SK-N-SH treated with all-trans-retinoic acid at 6 μM for 48 hours (cell line): ENCODE measurements around the gene IGF1R.

ENCODE experiments used
- ATAC-seq: fragments of 200-7000 bp; cut with Tn5 transposase; 3 replicates; pipeline ENCODE4 v1.9.1; 2020; ENCODE audit warnings: mild to moderate bottlenecking, moderate library complexity
- ARNTL ChIP-seq: fragments of 450-650 bp; formaldehyde crosslinking; IDR thresholded peaks from 2 replicates; pipeline ENCODE4 v1.5.0; 2020; ENCODE audit warnings: low read depth, mild to moderate bottlenecking, moderate library complexity, borderline replicate concordance
- BACH2 ChIP-seq: fragments of 250-450 bp; sonication (Bioruptor Pico); IDR thresholded peaks from 2 replicates; pipeline ENCODE4 v1.9.0; 2021; ENCODE audit warnings: mild to moderate bottlenecking, borderline replicate concordance
- ESRRG ChIP-seq: fragments of 250-450 bp; sonication (Bioruptor Pico); IDR thresholded peaks from 2 replicates; pipeline ENCODE4 v1.6.1; 2021; ENCODE audit warnings: mild to moderate bottlenecking
- GLIS3 ChIP-seq: fragments of 250-450 bp; sonication (Bioruptor Pico); IDR thresholded peaks from 2 replicates; pipeline ENCODE4 v1.5.0; 2020; ENCODE audit warnings: mild to moderate bottlenecking, moderate library complexity
- ISL1 ChIP-seq: fragments of 250-450 bp; sonication (Bioruptor Pico); IDR thresholded peaks from 2 replicates; pipeline ENCODE4 v2.1.2; 2022; ENCODE audit warnings: mild to moderate bottlenecking, moderate library complexity
- OSR1 ChIP-seq: fragments of 250-450 bp; sonication (Bioruptor Pico); IDR thresholded peaks from 2 replicates; pipeline ENCODE4 v1.8.0; 2022; ENCODE audit warnings: moderate library complexity, mild to moderate bottlenecking, inconsistent platforms
- PPARA ChIP-seq: fragments of 250-450 bp; sonication (Bioruptor Pico); IDR thresholded peaks from 2 replicates; pipeline ENCODE4 v1.5.0; 2020; ENCODE audit warnings: mild to moderate bottlenecking, borderline replicate concordance
- RARB ChIP-seq: fragments of 250-450 bp; sonication (Bioruptor Pico); IDR thresholded peaks from 2 replicates; pipeline ENCODE4 v1.8.0; 2021; ENCODE audit warnings: mild to moderate bottlenecking, moderate library complexity
- SNAI2 ChIP-seq: fragments of 250-450 bp; sonication (Bioruptor Pico); IDR thresholded peaks from 2 replicates; pipeline ENCODE4 v1.5.0; 2020; ENCODE audit warnings: mild to moderate bottlenecking, moderate library complexity
- TCF4 ChIP-seq: fragments of 250-450 bp; sonication (Bioruptor Pico); IDR thresholded peaks from 2 replicates; pipeline ENCODE4 v1.8.0; 2021; ENCODE audit warnings: mild to moderate bottlenecking, moderate library complexity, borderline replicate concordance
- TOX ChIP-seq: fragments of 250-450 bp; sonication (Bioruptor Pico); IDR thresholded peaks from 2 replicates; pipeline ENCODE4 v1.8.0; 2021; ENCODE audit warnings: mild to moderate bottlenecking, moderate library complexity, borderline replicate concordance
- TSHZ2 ChIP-seq: fragments of 250-450 bp; sonication (Bioruptor Pico); IDR thresholded peaks from 2 replicates; pipeline ENCODE4 v1.5.0; 2020; ENCODE audit warnings: mild to moderate bottlenecking, moderate library complexity
- ZC3H10 ChIP-seq: fragments of 250-450 bp; sonication (Bioruptor Pico); IDR thresholded peaks from 2 replicates; pipeline ENCODE4 v1.5.1; 2021; ENCODE audit warnings: mild to moderate bottlenecking, moderate library complexity
- ZFP3 ChIP-seq: fragments of 250-450 bp; sonication (Bioruptor Pico); IDR thresholded peaks from 2 replicates; pipeline ENCODE4 v1.5.0; 2020; ENCODE audit warnings: mild to moderate bottlenecking, moderate library complexity
- ZFP30 ChIP-seq: fragments of 450-650 bp; formaldehyde crosslinking; IDR thresholded peaks from 2 replicates; pipeline ENCODE4 v1.5.0; 2022; ENCODE audit warnings: mild to moderate bottlenecking, moderate library complexity
- ZNF565 ChIP-seq: fragments of 450-650 bp; formaldehyde crosslinking; conservative IDR thresholded peaks from 2 replicates; pipeline ENCODE4 v1.5.0; 2020; ENCODE audit warnings: low read depth, mild to moderate bottlenecking, moderate library complexity
- ZNF70 ChIP-seq: fragments of 450-650 bp; formaldehyde crosslinking; IDR thresholded peaks from 2 replicates; pipeline ENCODE4 v1.5.0; 2020; ENCODE audit warnings: mild to moderate bottlenecking, moderate library complexity
- ZNF8 ChIP-seq: fragments of 450-650 bp; formaldehyde crosslinking; IDR thresholded peaks from 2 replicates; pipeline ENCODE4 v1.5.0; 2020; ENCODE audit warnings: mild to moderate bottlenecking, moderate library complexity
- TF ChIP-seq, protein P1 (sequence below): fragments of 250-450 bp; sonication (Bioruptor Pico); IDR thresholded peaks from 2 replicates; pipeline ENCODE4 v1.5.1; 2021; ENCODE audit warnings: mild to moderate bottlenecking, moderate library complexity
- TF ChIP-seq, protein P2 (sequence below): fragments of 250-450 bp; sonication (Bioruptor Pico); IDR thresholded peaks from 2 replicates; pipeline ENCODE4 v1.8.0; 2020; ENCODE audit warnings: mild to moderate bottlenecking, moderate library complexity, borderline replicate concordance
- TF ChIP-seq, protein P3 (sequence below): fragments of 250-450 bp; sonication (Bioruptor Pico); IDR thresholded peaks from 2 replicates; pipeline ENCODE4 v1.5.1; 2020; ENCODE audit warnings: low read depth, mild to moderate bottlenecking, moderate library complexity

IGF1R gene

GRCh38 chr15:98655732-98656131 is 7.4 kb downstream of the IGF1R start (continued):
- TF ChIP-seq TOX (no peak), OSR1 (CRISPR knock-in tag) (no peak), ZFP3 (CRISPR knock-in tag) (no peak), GLIS3 (no peak)

- TF ChIP-seq RARB (CRISPR knock-in tag) (no peak), ISL1 (CRISPR knock-in tag) (no peak), ZNF8 (CRISPR knock-in tag) (no peak), SNAI2 (no peak), TSHZ2 (no peak), ZFP30 (CRISPR knock-in tag) (no peak), ZFP3 (CRISPR knock-in tag) (no peak), ESRRG (CRISPR knock-in tag) (no peak), ZC3H10 (CRISPR knock-in tag) (no peak), OSR1 (CRISPR knock-in tag) (no peak), PPARA (CRISPR knock-in tag) (no peak), BACH2 (no peak), TCF4 (CRISPR knock-in tag) (no peak), ARNTL (CRISPR knock-in tag) (no peak), ZNF70 (CRISPR knock-in tag) (no peak)
- TF ChIP-seq, protein P1, sequence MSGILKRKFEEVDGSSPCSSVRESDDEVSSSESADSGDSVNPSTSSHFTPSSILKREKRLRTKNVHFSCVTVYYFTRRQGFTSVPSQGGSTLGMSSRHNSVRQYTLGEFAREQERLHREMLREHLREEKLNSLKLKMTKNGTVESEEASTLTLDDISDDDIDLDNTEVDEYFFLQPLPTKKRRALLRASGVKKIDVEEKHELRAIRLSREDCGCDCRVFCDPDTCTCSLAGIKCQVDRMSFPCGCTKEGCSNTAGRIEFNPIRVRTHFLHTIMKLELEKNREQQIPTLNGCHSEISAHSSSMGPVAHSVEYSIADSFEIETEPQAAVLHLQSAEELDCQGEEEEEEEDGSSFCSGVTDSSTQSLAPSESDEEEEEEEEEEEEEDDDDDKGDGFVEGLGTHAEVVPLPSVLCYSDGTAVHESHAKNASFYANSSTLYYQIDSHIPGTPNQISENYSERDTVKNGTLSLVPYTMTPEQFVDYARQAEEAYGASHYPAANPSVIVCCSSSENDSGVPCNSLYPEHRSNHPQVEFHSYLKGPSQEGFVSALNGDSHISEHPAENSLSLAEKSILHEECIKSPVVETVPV (CRISPR knock-in tag), result no peak
- TF ChIP-seq, protein P2, sequence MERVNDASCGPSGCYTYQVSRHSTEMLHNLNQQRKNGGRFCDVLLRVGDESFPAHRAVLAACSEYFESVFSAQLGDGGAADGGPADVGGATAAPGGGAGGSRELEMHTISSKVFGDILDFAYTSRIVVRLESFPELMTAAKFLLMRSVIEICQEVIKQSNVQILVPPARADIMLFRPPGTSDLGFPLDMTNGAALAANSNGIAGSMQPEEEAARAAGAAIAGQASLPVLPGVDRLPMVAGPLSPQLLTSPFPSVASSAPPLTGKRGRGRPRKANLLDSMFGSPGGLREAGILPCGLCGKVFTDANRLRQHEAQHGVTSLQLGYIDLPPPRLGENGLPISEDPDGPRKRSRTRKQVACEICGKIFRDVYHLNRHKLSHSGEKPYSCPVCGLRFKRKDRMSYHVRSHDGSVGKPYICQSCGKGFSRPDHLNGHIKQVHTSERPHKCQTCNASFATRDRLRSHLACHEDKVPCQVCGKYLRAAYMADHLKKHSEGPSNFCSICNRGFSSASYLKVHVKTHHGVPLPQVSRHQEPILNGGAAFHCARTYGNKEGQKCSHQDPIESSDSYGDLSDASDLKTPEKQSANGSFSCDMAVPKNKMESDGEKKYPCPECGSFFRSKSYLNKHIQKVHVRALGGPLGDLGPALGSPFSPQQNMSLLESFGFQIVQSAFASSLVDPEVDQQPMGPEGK (CRISPR knock-in tag), result no peak
- ATAC-seq, result peak; percentile 17
Observed at GRCh38 chr15:98657721-98658120, 9.4 kb downstream of the IGF1R start.

- no peak for TF ChIP-seq ZC3H10 (CRISPR knock-in tag)
- no peak for TF ChIP-seq TCF4 (CRISPR knock-in tag)
- TF ChIP-seq RARB (CRISPR knock-in tag), result no peak
- no peak for TF ChIP-seq ZFP3 (CRISPR knock-in tag)
- no peak for TF ChIP-seq ISL1 (CRISPR knock-in tag)
- no peak for TF ChIP-seq TOX
- no peak for TF ChIP-seq ZNF565
- no peak for TF ChIP-seq SNAI2
- peak; percentile 91 for ATAC-seq
Observed at GRCh38 chr15:98658831-98659699, 10.7 kb downstream of the IGF1R start.

DNA sequence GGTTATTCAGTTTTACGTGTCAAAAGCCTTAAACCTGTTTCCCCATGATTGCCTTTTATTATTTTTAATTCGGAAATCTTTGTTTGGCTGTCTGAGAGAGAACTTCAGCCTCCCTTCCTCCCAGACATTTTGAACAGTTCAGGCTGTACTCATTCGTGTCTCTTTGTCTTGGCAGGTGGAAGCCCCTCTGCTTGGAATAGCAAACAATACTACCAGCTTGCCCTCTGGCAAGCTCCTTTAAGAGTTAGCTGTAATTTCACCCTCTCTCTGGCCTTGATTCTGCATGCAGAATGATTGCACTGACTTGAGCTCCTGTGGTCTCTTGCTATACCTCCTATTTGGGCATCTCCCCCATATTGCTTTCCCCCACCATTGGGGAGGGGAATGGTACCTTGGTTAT is 11.7 kb downstream of the IGF1R start:
- TF ChIP-seq GLIS3, result no peak
- no peak for TF ChIP-seq RARB (CRISPR knock-in tag)
- TF ChIP-seq, protein P3, sequence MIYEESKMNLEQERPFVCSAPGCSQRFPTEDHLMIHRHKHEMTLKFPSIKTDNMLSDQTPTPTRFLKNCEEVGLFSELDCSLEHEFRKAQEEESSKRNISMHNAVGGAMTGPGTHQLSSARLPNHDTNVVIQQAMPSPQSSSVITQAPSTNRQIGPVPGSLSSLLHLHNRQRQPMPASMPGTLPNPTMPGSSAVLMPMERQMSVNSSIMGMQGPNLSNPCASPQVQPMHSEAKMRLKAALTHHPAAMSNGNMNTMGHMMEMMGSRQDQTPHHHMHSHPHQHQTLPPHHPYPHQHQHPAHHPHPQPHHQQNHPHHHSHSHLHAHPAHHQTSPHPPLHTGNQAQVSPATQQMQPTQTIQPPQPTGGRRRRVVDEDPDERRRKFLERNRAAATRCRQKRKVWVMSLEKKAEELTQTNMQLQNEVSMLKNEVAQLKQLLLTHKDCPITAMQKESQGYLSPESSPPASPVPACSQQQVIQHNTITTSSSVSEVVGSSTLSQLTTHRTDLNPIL (CRISPR knock-in tag), result no peak
- TF ChIP-seq BACH2, result no peak
- no peak for ATAC-seq
